H9 (cell line): ENCODE measurements around the gene PTTG1. TPM values are rescaled to one million over a fixed set of nuclear protein-coding genes. Genes with fewer than 3 reads are reported as not detected.

Source experiments
- DNase-seq: peaks from one replicate; pipeline ENCODE4 v3.0.0-alpha.2; 2017
- H2AFZ ChIP-seq: one replicate; pipeline ENCODE4 v1.6.1; 2013; ENCODE audit warnings: mild to moderate bottlenecking, low read length, control low read depth, moderate library complexity
- H2AK5ac ChIP-seq: 2 replicates; pipeline ENCODE4 v1.6.1; 2013; ENCODE audit warnings: low read length, control low read depth, mixed read lengths; ENCODE audit not compliant: insufficient read length
- H2BK120ac ChIP-seq: one replicate; pipeline ENCODE4 v1.6.1; 2013; ENCODE audit warnings: low read depth, mild to moderate bottlenecking, low read length, control low read depth, inconsistent platforms; ENCODE audit not compliant: poor library complexity, severe bottlenecking
- H2BK12ac ChIP-seq: 2 replicates; pipeline ENCODE4 v1.6.1; 2013; ENCODE audit warnings: low read length, control low read depth, mixed read lengths, low read depth; ENCODE audit not compliant: insufficient read length
- H2BK15ac ChIP-seq: 2 replicates; pipeline ENCODE4 v1.6.1; 2013; ENCODE audit warnings: low read depth, low read length, control low read depth
- H2BK20ac ChIP-seq: one replicate; pipeline ENCODE4 v1.6.1; 2013; ENCODE audit warnings: low read depth, mild to moderate bottlenecking, low read length, control low read depth, inconsistent platforms; ENCODE audit not compliant: poor library complexity, severe bottlenecking
- H2BK5ac ChIP-seq: 2 replicates; pipeline ENCODE4 v1.6.1; 2013; ENCODE audit warnings: low read length, control low read depth, mixed read lengths; ENCODE audit not compliant: insufficient read length
- H3K14ac ChIP-seq: 2 replicates; pipeline ENCODE4 v1.6.1; 2013; ENCODE audit warnings: low read length, control low read depth; ENCODE audit not compliant: insufficient read depth
- H3K18ac ChIP-seq: 2 replicates; pipeline ENCODE4 v1.6.1; 2013; ENCODE audit warnings: low read depth, mild to moderate bottlenecking, mixed read lengths, low read length, control low read depth; ENCODE audit not compliant: insufficient read length
- H3K23ac ChIP-seq: 2 replicates; pipeline ENCODE4 v1.6.1; 2013; ENCODE audit warnings: low read length, control low read depth, mixed read lengths, low read depth; ENCODE audit not compliant: insufficient read length
- H3K23me2 ChIP-seq: 2 replicates; pipeline ENCODE4 v1.6.1; 2013; ENCODE audit warnings: low read depth, mild to moderate bottlenecking, mixed read lengths, low read length, control low read depth; ENCODE audit not compliant: insufficient read length, poor library complexity, severe bottlenecking
- H3K27ac ChIP-seq: 2 replicates; pipeline ENCODE4 v1.5.1; 2013; ENCODE audit warnings: low read length, control low read depth, mixed read lengths, low read depth; ENCODE audit not compliant: insufficient read length
- H3K27me3 ChIP-seq: 2 replicates; pipeline ENCODE4 v1.6.1; 2013; ENCODE audit warnings: low read length, control low read depth, inconsistent platforms; ENCODE audit not compliant: insufficient read depth
- H3K4ac ChIP-seq: 2 replicates; pipeline ENCODE4 v1.6.1; 2013; ENCODE audit warnings: low read depth, mild to moderate bottlenecking, control low read depth, inconsistent platforms, low read length, moderate library complexity
- H3K4me1 ChIP-seq: 2 replicates; pipeline ENCODE4 v1.6.1; 2013; ENCODE audit warnings: low read length, control low read depth, inconsistent platforms; ENCODE audit not compliant: insufficient read depth
- H3K4me2 ChIP-seq: 2 replicates; pipeline ENCODE4 v1.6.1; 2013; ENCODE audit warnings: low read length, control low read depth, mixed read lengths; ENCODE audit not compliant: insufficient read length, insufficient read depth
- H3K56ac ChIP-seq: 2 replicates; pipeline ENCODE4 v1.6.1; 2013; ENCODE audit warnings: low read depth, mild to moderate bottlenecking, mixed read lengths, low read length, control low read depth; ENCODE audit not compliant: insufficient read length
- H3K79me1 ChIP-seq: 2 replicates; pipeline ENCODE4 v1.6.1; 2013; ENCODE audit warnings: low read depth, mild to moderate bottlenecking, moderate library complexity, low read length, control low read depth, inconsistent platforms; ENCODE audit not compliant: insufficient read depth, poor library complexity, severe bottlenecking
- H3K79me2 ChIP-seq: 2 replicates; pipeline ENCODE4 v1.6.1; 2013; ENCODE audit warnings: low read length, control low read depth, inconsistent platforms; ENCODE audit not compliant: insufficient read depth
- H3K9ac ChIP-seq: 2 replicates; pipeline ENCODE4 v1.6.1; 2013; ENCODE audit warnings: low read length, control low read depth, mixed read lengths; ENCODE audit not compliant: insufficient read length; ENCODE audit errors: extremely low read depth
- H3K9me3 ChIP-seq: one replicate; pipeline ENCODE4 v1.6.1; 2013; ENCODE audit warnings: low read depth, low read length, inconsistent platforms; ENCODE audit not compliant: control insufficient read depth
- H3T11ph ChIP-seq: one replicate; pipeline ENCODE4 v1.6.1; 2013; ENCODE audit warnings: mild to moderate bottlenecking, low read length, control low read depth, inconsistent platforms
- H4K20me1 ChIP-seq: one replicate; pipeline ENCODE4 v1.6.1; 2013; ENCODE audit not compliant: control insufficient read depth, insufficient read length, insufficient read depth
- H4K5ac ChIP-seq: 2 replicates; pipeline ENCODE4 v1.6.1; 2013; ENCODE audit warnings: low read depth, mild to moderate bottlenecking, mixed read lengths, low read length, control low read depth; ENCODE audit not compliant: insufficient read length
- H4K8ac ChIP-seq: replicated peaks from 2 replicates; pipeline ENCODE4 v1.6.1; 2013; ENCODE audit warnings: low read length, control low read depth, mixed read lengths, low read depth; ENCODE audit not compliant: insufficient read length
- H4K91ac ChIP-seq: 2 replicates; pipeline ENCODE4 v1.6.1; 2013; ENCODE audit warnings: low read depth, mild to moderate bottlenecking, moderate library complexity, mixed read lengths, low read length, control low read depth; ENCODE audit not compliant: insufficient read length
- H3K27ac Mint-ChIP-seq, 3 experiments: 2 replicates in 2 of 3; 3 replicates in 1 of 3; pipeline ENCODE4 v1.8.0; 2020 to 2021; ENCODE audit warnings: mixed read lengths in 3 of 3, mild to moderate bottlenecking in 1 of 3, moderate library complexity in 1 of 3
- H3K27me3 Mint-ChIP-seq: 2 replicates; pipeline ENCODE4 v1.8.0; 2021; ENCODE audit warnings: low read depth, mild to moderate bottlenecking, moderate library complexity, mixed read lengths
- H3K36me3 Mint-ChIP-seq, 3 experiments: 2 replicates in 2 of 3; 3 replicates in 1 of 3; pipeline ENCODE4 v1.8.0; 2020 to 2021; ENCODE audit warnings: low read depth in 3 of 3, mixed read lengths in 3 of 3; ENCODE audit not compliant: insufficient read depth in 1 of 3
- H3K4me1 Mint-ChIP-seq, 2 experiments: 2 replicates each; pipeline ENCODE4 v1.8.0; 2020; ENCODE audit warnings: mixed read lengths in 2 of 2
- H3K4me3 Mint-ChIP-seq, 2 experiments: 2 replicates in 1 of 2; 3 replicates in 1 of 2; pipeline ENCODE4 v1.8.0; 2020 to 2021; ENCODE audit warnings: mild to moderate bottlenecking in 2 of 2, mixed read lengths in 2 of 2, moderate library complexity in 1 of 2
- H3K9me3 Mint-ChIP-seq, 2 experiments: 2 replicates in 1 of 2; 3 replicates in 1 of 2; pipeline ENCODE4 v1.8.0; 2020; ENCODE audit warnings: mild to moderate bottlenecking in 2 of 2, mixed read lengths in 2 of 2, moderate library complexity in 1 of 2
- WGBS: extraction: QIAGEN DNeasy Blood & Tissue Kit; methylation state at CpG from one replicate; pipeline ENCODE4 v1.1.7; 2013; ENCODE audit warnings: missing lambda C conversion rate, low lambda C conversion rate, mixed read lengths; ENCODE audit not compliant: insufficient read length; ENCODE audit errors: extremely low coverage; 5-methylcytosine and 5-hydroxymethylcytosine counted together
- total RNA-seq: library from RNA; stranded (reverse); gene quantifications from 2 replicates; pipeline ENCODE4 v1.2.1, GENCODE V29; 2021
- TF ChIP-seq, protein P1 (sequence below): fragments of 200-600 bp; sonication (generic); conservative IDR thresholded peaks from 3 replicates; pipeline ENCODE4 v1.8.0; 2021; ENCODE audit warnings: antibody characterized with exemption, mild to moderate bottlenecking

Gene PTTG1
- total RNA-seq, 1 experiment from 2014 or later, result 279 TPM

- no peak overlapping the region for H2AFZ ChIP-seq
- H4K91ac ChIP-seq, result no peak overlapping the region
- Mint-ChIP-seq H3K4me3 (no peak overlapping the region), H3K27me3 (no peaks in the 10 kb centered on the region), H3K4me1 (no peaks in the 10 kb centered on the region), H3K36me3 (peaks cover 0 to 2% (median 0%) of the 10 kb centered on the region in 3 experiments; a peak in 3 of 7 replicates), H3K27ac (no peak overlapping the region), H3K9me3 (peaks cover 0 to under 1% of the 10 kb centered on the region in 2 experiments; a peak in 2 of 5 replicates)
- H2AK5ac ChIP-seq, result no peak overlapping the region
- H3K4ac ChIP-seq, result no peak overlapping the region
- H3K4me1 ChIP-seq, result no peaks in the 10 kb centered on the region
- H4K5ac ChIP-seq, result no peak overlapping the region
- H2BK20ac ChIP-seq, result no peak overlapping the region
- no peak overlapping the region for H3K18ac ChIP-seq
- no peaks in the 10 kb centered on the region for H3K27me3 ChIP-seq
- H3T11ph ChIP-seq, result no peak overlapping the region
- no peaks in the 10 kb centered on the region for H3K23me2 ChIP-seq
- DNase-seq, result no peak
- H3K79me1 ChIP-seq, result no peaks in the 10 kb centered on the region
- H3K79me2 ChIP-seq, result no peaks in the 10 kb centered on the region
- no peak overlapping the region for H3K23ac ChIP-seq
- TF ChIP-seq, protein P1, sequence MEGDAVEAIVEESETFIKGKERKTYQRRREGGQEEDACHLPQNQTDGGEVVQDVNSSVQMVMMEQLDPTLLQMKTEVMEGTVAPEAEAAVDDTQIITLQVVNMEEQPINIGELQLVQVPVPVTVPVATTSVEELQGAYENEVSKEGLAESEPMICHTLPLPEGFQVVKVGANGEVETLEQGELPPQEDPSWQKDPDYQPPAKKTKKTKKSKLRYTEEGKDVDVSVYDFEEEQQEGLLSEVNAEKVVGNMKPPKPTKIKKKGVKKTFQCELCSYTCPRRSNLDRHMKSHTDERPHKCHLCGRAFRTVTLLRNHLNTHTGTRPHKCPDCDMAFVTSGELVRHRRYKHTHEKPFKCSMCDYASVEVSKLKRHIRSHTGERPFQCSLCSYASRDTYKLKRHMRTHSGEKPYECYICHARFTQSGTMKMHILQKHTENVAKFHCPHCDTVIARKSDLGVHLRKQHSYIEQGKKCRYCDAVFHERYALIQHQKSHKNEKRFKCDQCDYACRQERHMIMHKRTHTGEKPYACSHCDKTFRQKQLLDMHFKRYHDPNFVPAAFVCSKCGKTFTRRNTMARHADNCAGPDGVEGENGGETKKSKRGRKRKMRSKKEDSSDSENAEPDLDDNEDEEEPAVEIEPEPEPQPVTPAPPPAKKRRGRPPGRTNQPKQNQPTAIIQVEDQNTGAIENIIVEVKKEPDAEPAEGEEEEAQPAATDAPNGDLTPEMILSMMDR, result no peak
- no peak overlapping the region for H3K27ac ChIP-seq
- no peak overlapping the region for H2BK15ac ChIP-seq
- WGBS, result no CpG with 5 or more reads among the region's 1 CpG
- no peak overlapping the region for H3K14ac ChIP-seq
- no peak overlapping the region for H3K4me2 ChIP-seq
- no peak overlapping the region for H2BK5ac ChIP-seq
- no peak overlapping the region for H4K8ac ChIP-seq
- H4K20me1 ChIP-seq, result no peaks in the 10 kb centered on the region
- H3K9me3 ChIP-seq, result no peaks in the 10 kb centered on the region
- H2BK120ac ChIP-seq, result no peak overlapping the region
- H3K56ac ChIP-seq, result no peak overlapping the region
- no peak overlapping the region for H3K9ac ChIP-seq
- H2BK12ac ChIP-seq, result no peak overlapping the region
These were observed 32.1 kb downstream of the PTTG1 start for GRCh38 chr5:160453751-160454150.
